Measurements from ENCODE around the gene CDH6.

Gene CDH6

DNA sequence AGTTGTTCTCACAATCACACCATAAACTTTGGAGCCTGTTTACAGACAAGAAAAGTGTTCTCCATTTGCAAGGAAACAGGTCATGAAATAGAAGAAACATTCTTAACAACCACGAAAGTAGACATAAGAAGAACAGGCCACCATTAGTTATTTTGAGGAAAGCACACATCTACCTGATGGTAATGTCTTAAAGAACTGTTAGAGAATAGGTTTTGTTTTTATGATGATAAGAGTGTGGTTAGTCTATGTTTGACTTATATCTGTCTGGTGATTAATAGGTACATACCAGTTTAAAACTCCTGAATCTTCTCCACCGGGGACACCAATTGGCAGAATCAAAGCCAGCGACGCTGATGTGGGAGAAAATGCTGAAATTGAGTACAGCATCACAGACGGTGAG lies 108.3 kb downstream of the CDH6 start:
- TF ChIP-seq ZNF274 (IDR thresholded peaks at IDR 0.05; ENCODE audit: low read depth, low read length) = no peak
- H3K4me3 ChIP-seq (ENCODE audit: low read length) = no peak overlapping the region

DNA sequence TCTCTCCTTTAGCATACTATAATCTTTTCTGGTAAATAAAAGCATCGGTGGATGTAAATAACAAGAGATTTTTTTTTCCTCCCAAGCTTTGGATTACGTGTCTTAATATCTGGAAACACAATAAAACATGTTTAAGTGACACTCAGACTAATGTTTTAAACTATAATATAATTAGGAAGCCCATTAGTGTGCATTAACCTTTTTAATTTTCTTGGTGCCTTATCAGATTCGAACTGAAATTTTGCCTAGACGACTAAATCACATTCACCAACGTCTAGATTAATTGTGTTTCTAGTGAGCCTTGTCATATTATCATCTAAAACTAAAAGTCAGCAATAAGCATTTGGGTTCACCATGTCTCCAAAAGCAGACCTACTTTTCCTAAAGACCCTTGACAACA lies 110.2 kb downstream of the CDH6 start:
- H3K4me3 ChIP-seq (ENCODE audit: low read length) = no peak overlapping the region
- TF ChIP-seq ZNF274 (IDR thresholded peaks at IDR 0.05; ENCODE audit: low read depth, low read length) = no peak

DNA sequence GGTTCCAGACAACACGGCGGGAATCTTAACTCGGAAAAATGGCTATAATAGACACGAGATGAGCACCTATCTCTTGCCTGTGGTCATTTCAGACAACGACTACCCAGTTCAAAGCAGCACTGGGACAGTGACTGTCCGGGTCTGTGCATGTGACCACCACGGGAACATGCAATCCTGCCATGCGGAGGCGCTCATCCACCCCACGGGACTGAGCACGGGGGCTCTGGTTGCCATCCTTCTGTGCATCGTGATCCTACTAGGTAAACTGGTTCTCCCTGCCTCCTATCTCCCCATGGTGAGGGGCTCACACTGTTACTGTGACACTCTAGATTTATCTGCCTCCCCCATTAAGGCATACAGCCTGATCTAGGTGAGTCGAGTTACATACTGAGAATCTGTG lies 124.2 kb downstream of the CDH6 start:
- no peak for TF ChIP-seq ZNF274 (IDR thresholded peaks at IDR 0.05; ENCODE audit: low read depth, low read length)
- H3K4me3 ChIP-seq (ENCODE audit: low read length) = no peak overlapping the region

DNA sequence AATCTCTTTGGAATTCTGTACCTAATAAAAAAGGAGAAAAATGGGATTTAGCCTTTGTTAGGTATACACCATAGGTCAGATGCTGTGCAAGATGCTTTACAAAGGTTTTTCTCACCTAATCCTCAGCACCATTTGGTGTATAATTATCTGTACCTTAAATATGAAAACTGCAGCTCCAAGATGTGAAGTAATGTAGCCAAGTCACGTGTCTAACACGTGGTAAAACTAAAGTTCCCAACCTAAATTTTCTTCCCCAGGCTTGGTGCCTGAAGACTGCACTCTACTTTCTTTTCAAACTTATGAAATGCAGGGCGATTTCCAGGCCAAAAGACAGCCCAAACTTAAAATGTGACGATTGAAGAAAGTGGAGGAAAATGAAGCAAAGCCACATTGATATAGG lies 125.8 kb downstream of the CDH6 start:
- no peak overlapping the region for H3K4me3 ChIP-seq (ENCODE audit: low read length)
- no peak for TF ChIP-seq ZNF274 (IDR thresholded peaks at IDR 0.05; ENCODE audit: low read depth, low read length)

DNA sequence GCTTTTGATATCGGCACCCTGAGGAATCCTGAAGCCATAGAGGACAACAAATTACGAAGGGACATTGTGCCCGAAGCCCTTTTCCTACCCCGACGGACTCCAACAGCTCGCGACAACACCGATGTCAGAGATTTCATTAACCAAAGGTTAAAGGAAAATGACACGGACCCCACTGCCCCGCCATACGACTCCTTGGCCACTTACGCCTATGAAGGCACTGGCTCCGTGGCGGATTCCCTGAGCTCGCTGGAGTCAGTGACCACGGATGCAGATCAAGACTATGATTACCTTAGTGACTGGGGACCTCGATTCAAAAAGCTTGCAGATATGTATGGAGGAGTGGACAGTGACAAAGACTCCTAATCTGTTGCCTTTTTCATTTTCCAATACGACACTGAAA lies 129.5 kb downstream of the CDH6 start:
- H3K4me3 ChIP-seq (ENCODE audit: low read length) = no peak overlapping the region
- no peak for TF ChIP-seq ZNF274 (IDR thresholded peaks at IDR 0.05; ENCODE audit: low read depth, low read length)

DNA sequence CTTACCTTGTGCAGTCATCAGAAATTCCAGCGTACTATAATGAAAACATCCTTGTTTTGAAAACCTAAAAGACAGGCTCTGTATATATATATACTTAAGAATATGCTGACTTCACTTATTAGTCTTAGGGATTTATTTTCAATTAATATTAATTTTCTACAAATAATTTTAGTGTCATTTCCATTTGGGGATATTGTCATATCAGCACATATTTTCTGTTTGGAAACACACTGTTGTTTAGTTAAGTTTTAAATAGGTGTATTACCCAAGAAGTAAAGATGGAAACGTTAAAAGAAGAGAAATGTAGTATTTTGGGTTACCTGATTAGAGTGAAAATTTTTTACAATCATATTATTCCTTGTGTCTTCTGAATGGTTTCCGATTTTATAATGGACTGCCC lies 131.4 kb downstream of the CDH6 start:
- H3K4me3 ChIP-seq (ENCODE audit: low read length) = no peak overlapping the region
- TF ChIP-seq ZNF274 (IDR thresholded peaks at IDR 0.05; ENCODE audit: low read depth, low read length) = no peak

DNA sequence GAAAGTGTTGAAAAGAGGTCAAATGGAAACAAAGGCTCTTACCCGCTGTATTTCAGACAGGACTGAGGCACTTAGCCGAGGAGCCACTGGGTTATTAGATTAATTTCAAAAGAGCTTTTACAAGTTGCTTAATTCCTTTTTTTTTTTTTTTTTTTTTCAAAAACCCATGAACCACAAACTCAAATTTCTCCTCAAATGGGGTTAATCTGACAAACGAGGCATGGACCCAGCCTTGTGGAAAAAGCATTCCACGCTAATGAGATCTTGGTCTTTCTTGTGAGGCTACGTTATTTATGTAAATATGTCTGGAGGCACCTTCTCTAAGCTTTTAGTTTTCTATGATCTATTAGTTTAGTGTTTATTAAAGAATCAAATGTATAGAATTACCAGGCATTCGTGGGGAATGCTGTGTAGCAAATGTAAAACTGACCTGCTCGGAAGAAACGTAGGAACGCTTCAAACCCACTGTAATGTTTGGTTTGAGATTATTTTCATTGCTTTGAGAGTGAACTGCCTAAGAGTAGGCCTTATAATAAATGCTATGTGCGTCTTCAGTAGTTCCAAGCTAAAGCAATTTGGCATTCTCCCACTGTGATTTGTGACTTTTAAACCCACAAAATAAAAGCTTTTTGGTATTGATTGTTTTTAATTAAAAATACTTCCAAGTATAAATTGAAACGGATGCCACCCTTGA lies 134.7 kb downstream of the CDH6 start:
- H3K4me3 ChIP-seq (ENCODE audit: low read length) = no peak overlapping the region
- TF ChIP-seq ZNF274 (IDR thresholded peaks at IDR 0.05; ENCODE audit: low read depth, low read length) = no peak

DNA sequence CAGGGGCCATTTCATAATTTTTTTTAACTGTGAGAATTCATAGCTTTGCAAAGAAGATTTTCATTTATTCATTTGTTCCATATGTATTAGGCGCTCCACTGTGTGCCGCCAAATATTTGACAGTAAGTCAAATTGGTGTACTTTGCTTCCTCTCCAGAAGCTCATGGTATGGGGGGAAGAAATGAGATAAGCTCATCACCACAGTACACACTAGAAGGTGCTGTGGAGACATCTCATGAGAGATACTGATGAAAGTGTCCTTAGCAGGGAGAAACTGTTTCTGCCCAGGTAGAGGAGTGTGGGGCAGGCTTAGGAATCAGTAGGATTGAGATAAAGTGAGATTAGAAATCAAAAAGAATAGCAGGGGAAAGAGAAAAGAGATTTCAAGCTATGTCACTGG lies 136.2 kb downstream of the CDH6 start:
- TF ChIP-seq ZNF274 (IDR thresholded peaks at IDR 0.05; ENCODE audit: low read depth, low read length) = no peak

DNA sequence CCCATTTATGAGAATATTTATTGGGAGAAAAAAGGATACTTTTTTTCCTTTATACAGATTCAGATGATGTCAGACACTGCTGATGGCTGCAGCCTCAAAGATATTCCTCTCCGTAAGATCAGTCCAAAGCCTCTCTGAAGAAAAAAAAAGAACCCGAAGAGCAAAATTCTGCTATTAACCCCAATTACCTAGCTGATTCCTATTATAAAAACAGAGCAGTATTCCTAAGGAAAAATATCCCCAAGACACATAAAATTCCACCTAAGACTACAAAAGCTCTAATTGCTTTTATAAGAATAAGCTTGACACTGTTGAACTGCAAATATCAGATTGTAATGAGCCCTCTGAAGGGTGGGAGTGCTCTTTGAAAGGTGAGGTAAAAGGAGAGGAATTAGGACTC lies 138.7 kb downstream of the CDH6 start:
- no peak for TF ChIP-seq ZNF274 (IDR thresholded peaks at IDR 0.05; ENCODE audit: low read depth, low read length)
- no peak overlapping the region for H3K4me3 ChIP-seq (ENCODE audit: low read length)

More for the DNA sequence above, 136.2 kb downstream of the CDH6 start:
- H3K4me3 ChIP-seq (ENCODE audit: low read length) = no peak overlapping the region

DNA sequence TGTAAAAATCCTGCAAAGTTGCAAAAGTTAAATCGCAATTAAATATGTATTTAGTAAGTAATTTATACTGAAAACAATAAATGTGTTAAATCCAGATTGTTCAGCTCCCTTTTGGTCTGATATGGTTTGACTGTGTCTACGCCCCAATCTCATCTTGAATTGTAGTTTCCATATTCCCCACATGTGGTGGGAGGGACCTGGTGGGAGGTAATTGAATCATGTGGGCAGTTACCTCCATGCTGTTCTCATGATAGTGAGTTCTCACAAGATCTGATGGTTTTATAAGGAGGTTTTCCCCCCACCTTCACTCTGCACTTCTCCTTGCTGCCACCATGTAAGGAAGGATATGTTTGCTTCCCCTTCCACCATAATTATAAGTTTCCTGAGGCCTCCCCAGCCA lies 140.0 kb downstream of the CDH6 start:
- no peak for TF ChIP-seq ZNF274 (IDR thresholded peaks at IDR 0.05; ENCODE audit: low read depth, low read length)
- no peak overlapping the region for H3K4me3 ChIP-seq (ENCODE audit: low read length)

DNA sequence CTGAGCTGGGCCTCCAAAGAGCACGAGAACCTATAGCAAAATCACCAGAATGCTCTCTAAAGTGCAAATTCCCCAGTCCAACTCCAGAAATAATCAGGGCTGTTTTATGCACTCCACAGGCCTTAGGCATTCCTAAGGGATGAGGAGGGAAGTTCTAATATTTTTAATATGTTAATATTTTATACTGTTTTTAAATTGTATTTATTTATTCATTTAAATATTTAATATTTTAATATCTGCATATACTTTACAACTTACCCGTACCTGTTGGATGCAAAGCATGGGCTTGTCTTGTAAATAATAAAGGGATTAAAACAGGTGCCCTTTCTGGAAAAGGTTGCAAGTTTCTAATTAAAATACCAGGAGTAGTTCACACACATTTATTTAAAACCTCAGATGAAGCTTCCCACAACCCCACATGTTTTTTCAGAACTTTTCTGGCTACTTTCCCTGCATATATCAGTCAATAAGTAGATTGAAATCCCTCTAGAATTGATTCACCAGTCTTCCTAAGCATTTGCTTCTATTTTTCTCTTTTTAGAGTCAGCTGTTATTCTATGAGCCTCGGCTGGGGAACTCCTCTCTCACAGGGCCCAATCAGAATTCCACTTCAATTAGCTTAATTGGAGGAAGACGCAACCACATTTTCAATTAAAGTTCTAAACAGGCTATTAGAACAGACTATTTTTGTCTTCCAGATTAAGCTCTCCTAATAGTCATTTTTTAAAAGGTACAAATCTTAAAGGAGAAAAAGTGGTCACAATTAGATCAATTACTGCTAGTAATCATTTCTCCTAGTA lies 140.8 kb downstream of the CDH6 start:
- no peak for TF ChIP-seq ZNF274 (IDR thresholded peaks at IDR 0.05; ENCODE audit: low read depth, low read length)
- H3K4me3 ChIP-seq (ENCODE audit: low read length) = no peak overlapping the region

DNA sequence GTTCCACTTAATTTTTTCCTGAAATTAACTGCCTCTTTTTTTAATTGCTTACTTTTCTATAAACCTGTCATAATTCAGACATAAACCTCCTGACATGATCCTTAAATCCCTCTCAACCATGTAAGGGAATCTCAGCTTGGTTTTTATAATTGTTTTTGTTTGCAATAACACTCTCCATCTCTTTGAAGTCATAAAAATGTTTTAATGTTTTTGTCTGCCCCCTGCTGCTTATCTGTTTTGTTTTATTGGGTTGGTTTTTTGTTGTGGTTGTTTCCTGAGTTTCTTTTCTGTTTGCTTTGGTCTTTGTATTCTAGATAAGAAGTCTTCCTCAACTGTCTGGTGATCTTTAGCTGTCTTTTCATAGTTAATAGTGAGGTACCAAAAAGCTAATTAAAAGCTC lies 142.0 kb downstream of the CDH6 start:
- no peak for TF ChIP-seq ZNF274 (IDR thresholded peaks at IDR 0.05; ENCODE audit: low read depth, low read length)
- H3K4me3 ChIP-seq (ENCODE audit: low read length) = no peak overlapping the region

DNA sequence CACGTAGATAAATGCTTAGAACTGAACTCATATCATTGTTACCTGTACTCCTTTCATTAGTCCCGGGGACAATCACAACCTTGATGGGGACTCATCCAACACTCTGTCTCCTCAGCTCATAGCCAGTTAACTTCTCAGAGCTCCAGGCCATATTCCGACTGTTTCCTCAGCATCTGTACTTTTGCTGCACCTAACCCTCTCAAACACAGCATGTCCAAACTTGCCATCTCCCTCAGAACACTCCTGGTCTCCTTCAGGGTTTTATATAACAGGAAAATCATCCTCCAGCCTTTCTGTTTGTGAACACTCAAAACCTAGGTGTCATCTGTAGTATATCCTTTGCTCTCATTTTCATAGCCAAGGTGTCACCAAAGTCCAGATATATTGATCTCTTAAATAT lies 150.5 kb downstream of the CDH6 start:
- no peak overlapping the region for H3K4me3 ChIP-seq (ENCODE audit: low read length)
- no peak for TF ChIP-seq ZNF274 (IDR thresholded peaks at IDR 0.05; ENCODE audit: low read depth, low read length)

DNA sequence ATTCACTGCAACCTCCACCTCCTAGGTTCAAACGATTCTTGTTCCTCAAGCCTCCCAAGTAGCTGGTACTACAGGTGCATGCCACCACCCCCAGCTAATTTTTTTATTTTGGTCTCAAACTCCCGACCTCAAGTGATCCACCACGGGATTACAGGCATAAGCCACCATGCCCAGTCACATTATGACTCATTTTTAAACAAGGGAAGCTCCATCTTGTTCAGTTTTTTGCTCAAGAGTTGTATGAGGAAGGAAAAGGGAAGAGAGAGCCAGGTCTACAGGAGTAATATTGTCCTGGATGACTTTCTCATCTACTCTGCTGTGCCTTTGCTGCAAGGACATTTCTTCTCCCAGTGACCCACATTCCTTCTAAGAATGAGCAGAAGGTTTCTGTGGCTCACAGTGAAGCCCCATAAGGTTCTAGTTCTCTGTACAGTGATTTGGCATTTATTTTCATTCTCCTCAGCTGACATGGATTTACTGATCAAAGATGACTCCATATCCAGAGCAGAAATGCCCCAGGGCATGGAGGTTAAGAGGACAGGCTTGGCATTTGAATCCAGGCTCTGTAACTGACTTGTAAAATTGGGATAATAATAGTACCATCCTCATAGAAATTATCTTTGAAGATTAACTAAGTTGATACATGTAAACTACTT lies 153.5 kb downstream of the CDH6 start:
- no peak overlapping the region for H3K4me3 ChIP-seq (ENCODE audit: low read length)

DNA sequence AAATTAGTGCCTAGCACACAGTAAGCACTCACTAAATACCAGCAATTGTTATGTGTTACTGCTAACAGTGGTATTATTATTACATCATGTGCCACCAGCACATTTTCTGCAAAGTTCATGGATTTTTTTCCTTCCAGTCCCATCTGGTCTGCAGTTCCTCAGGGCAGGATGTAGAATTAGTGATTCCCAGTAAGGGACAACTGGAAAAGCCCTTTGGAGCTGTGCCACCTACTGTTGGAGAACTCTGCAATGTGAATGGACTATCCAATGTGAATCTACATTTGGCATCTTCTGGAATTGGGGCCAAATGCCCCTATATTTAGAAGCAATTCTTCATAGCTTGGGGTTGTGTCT lies 154.0 kb downstream of the CDH6 start:
- no peak for TF ChIP-seq ZNF274 (IDR thresholded peaks at IDR 0.05; ENCODE audit: low read depth, low read length)
- H3K4me3 ChIP-seq (ENCODE audit: low read length) = no peak overlapping the region

More for the DNA sequence above, 153.5 kb downstream of the CDH6 start:
- TF ChIP-seq ZNF274 (IDR thresholded peaks at IDR 0.05; ENCODE audit: low read depth, low read length) = no peak
